BLaER1 treated with 17β-estradiol and CSF1 and Interleukin-3, amounts not matched to agents 10 nM and 100 nM (cell line): ENCODE data around the gene MAU2.

ENCODE experiments used
- H3K27ac ChIP-seq, 11 experiments: shearing (Covaris generic); formaldehyde crosslinking; 2 replicates each; pipeline ENCODE4 v1.8.1; 2022
- H3K27me3 ChIP-seq, 11 experiments: shearing (Covaris generic); formaldehyde crosslinking; 2 replicates each; pipeline ENCODE4 v1.8.1; 2022
- H3K36me3 ChIP-seq, 11 experiments: shearing (Covaris generic); formaldehyde crosslinking; 2 replicates each; pipeline ENCODE4 v1.8.1; 2022
- H3K4me1 ChIP-seq, 10 experiments: shearing (Covaris generic); formaldehyde crosslinking; 2 replicates each; pipeline ENCODE4 v1.8.1; 2022
- H3K4me2 ChIP-seq, 11 experiments: shearing (Covaris generic); formaldehyde crosslinking; 2 replicates each; pipeline ENCODE4 v1.8.1; 2022
- H3K4me3 ChIP-seq, 10 experiments: shearing (Covaris generic); formaldehyde crosslinking; 2 replicates each; pipeline ENCODE4 v1.8.1; 2022
- H3K9ac ChIP-seq, 11 experiments: shearing (Covaris generic); formaldehyde crosslinking; 2 replicates each; pipeline ENCODE4 v1.8.1; 2022
- H3K9me3 ChIP-seq, 11 experiments: shearing (Covaris generic); formaldehyde crosslinking; replicated peaks in 1 of 11; 2 replicates each; pipeline ENCODE4 v1.8.1; 2022
- H4K20me1 ChIP-seq, 11 experiments: shearing (Covaris generic); formaldehyde crosslinking; 2 replicates each; pipeline ENCODE4 v1.8.1; 2022
- Cebpa-rat ChIP-seq, 11 experiments: shearing (Covaris generic); IDR thresholded peaks; 2 replicates each; pipeline ENCODE4 v1.8.1; 2022

MAU2 gene

GRCh38 chr19:19403373-19403901, 82.8 kb downstream of the MAU2 start:
- no peaks in the 10 kb centered on the region for H3K9me3 ChIP-seq
- peak overlapping the region in 8 of 11 experiments; percentile 4 to 51 (median 16); a peak in 9 of 22 replicates for H3K9ac ChIP-seq
- peaks cover 0 to 7% (median 0%) of the 10 kb centered on the region in 11 experiments; a peak in 4 of 22 replicates for H3K36me3 ChIP-seq
- H3K4me1 ChIP-seq, result peaks cover 79 to 89% (median 82%) of the 10 kb centered on the region in 10 experiments
- no peak overlapping the region for H3K4me3 ChIP-seq
- TF ChIP-seq Cebpa-rat (IDR thresholded peaks at IDR 0.05), result no peak
- peak overlapping the region; percentile 14 to 97 (median 76); a peak in 21 of 22 replicates for H3K4me2 ChIP-seq
- peak overlapping the region in 8 of 11 experiments; percentile 9 to 54 (median 25); a peak in 10 of 22 replicates for H3K27ac ChIP-seq
- peaks cover 21 to 96% (median 85%) of the 10 kb centered on the region in 11 experiments for H4K20me1 ChIP-seq
- no peaks in the 10 kb centered on the region for H3K27me3 ChIP-seq

DNA sequence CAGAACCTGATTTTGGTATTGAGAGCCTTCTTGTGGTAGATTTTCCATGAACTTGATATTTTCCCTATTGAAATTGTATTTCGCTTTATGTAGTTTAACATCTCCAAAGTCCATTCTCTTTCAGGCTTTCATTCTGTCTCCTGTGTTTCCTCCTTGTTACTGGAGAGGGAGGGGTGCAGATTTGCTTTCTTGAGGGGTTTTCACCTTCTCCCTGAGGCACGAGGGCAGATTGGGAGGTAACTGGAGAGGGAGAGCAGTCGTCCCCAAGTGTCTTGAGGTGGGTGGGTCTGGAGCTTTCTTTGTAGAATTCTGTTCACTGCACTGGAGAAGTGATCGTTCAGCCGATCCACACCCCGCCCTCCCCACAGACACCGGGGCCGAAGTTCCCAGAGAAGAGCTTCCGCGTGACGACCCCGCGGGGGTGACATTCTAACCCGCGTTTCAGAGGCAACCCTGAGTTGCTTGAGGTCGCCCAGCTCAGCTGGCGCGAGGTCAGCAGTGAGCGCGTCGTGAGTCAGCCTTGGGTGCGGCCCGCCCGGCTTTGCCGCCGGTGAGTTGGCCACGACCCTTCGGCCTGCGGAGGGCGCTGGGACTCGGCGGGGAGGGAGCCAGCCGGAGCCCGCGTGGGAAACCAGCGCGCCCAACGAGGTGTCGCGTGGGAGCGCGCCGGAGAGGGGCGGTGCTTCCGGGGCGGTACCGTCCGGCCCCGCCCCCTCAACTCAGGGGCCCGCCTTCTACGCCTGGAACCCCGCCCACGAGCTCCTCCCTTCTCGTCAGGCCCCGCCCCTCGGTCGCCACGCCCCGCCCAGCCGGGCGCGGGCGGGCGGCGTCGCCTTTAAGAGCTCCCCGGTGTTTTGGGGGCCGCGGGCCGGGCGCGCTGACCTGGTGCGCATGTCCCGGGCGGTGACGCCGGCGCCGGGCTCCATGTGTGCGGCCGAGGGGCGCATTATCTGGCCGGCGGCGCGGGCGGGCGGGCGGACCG, 84.5 kb downstream of the MAU2 start, which contains the start of gene GATAD2A:
TSS of gene GATAD2A (plus strand) at position 797 of the 982 bp plus-strand sequence. CDS start 59,671 bp downstream, outside the sequence.
- no peak for TF ChIP-seq Cebpa-rat (IDR thresholded peaks at IDR 0.05)
- Histone ChIP-seq H4K20me1 (peaks cover 38 to 96% (median 89%) of the 10 kb centered on the region in 11 experiments), H3K9me3 (no peaks in the 10 kb centered on the region), H3K36me3 (peaks cover 0 to 12% (median 0%) of the 10 kb centered on the region in 11 experiments; a peak in 5 of 22 replicates), H3K27me3 (no peaks in the 10 kb centered on the region), H3K4me3 (peak within 1 kb of the TSS; percentile 83 to 93 (median 89)), H3K9ac (peak within 1 kb of the TSS; percentile 89 to 97 (median 93)), H3K27ac (peak within 1 kb of the TSS; percentile 83 to 96 (median 92)), H3K4me1 (peaks cover 78 to 88% (median 82%) of the 10 kb centered on the region in 10 experiments), H3K4me2 (peak within 1 kb of the TSS; percentile 82 to 99 (median 95))

DNA sequence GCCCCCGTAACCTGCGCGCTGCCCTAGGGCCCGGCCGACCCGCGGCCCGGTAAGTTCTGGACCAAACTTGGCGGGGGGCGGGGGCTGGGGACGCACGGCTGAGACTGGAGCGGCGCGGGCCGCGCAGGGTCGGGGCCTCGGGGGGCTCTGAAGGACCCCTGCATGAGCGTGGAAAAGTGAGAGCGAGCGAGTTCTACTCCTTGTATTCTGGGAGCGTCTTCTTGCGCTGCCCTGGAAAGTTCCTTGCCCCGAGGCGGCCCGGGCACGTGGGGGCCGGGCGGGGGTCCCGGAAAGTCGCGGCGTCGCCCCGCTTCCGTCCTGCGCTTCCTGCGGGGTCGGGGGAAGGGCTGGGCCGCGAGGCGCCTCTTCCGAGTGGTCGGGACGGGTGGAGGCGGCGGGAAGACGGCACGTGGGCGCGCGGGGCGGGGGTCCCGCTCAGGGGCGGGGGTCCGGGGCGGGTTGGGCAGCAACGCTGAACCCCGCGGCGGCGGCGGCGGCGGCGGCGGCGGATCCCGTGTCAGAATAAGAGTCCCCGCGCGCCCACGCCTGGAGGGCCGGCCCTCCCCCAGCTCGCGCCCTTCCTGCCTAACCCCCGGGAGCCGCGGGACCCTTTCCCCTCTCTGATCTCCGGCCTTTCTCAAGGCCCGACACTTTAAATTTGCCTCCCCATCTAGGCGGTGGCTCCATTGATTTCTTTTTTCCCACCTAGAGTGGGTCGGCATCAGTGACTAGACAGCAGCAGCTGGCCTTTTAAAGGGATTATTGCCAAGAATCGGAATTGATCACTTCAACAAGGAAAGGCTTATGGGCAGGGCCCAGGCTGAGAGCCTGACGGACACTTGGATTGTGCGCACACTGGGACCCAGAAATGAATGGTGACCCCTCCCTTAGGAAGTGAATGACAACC, 85.6 kb downstream of the MAU2 start:
- Histone ChIP-seq H4K20me1 (peaks cover 48 to 96% (median 90%) of the 10 kb centered on the region in 11 experiments), H3K27ac (peak overlapping the region; percentile 83 to 96 (median 92)), H3K9ac (peak overlapping the region; percentile 89 to 97 (median 93)), H3K36me3 (peaks cover 6 to 21% (median 10%) of the 10 kb centered on the region in 11 experiments; a peak in 17 of 22 replicates), H3K27me3 (no peaks in the 10 kb centered on the region), H3K4me1 (peaks cover 80 to 88% (median 84%) of the 10 kb centered on the region in 10 experiments), H3K4me2 (peak overlapping the region; percentile 82 to 99 (median 95)), H3K4me3 (peak overlapping the region; percentile 83 to 93 (median 89)), H3K9me3 (no peaks in the 10 kb centered on the region)
- TF ChIP-seq Cebpa-rat (IDR thresholded peaks at IDR 0.05), result no peak

- H3K4me1 ChIP-seq, result peaks cover 74 to 87% (median 80%) of the 10 kb centered on the region in 10 experiments
- H3K9me3 ChIP-seq, result no peaks in the 10 kb centered on the region
- H3K27me3 ChIP-seq, result no peaks in the 10 kb centered on the region
- peak overlapping the region; percentile 83 to 93 (median 89) for H3K4me3 ChIP-seq
- peaks cover 56 to 96% (median 90%) of the 10 kb centered on the region in 11 experiments for H4K20me1 ChIP-seq
- peak overlapping the region; percentile 7 to 96 (median 92); a peak in 20 of 22 replicates for H3K27ac ChIP-seq
- H3K36me3 ChIP-seq, result peaks cover 11 to 29% (median 17%) of the 10 kb centered on the region in 11 experiments; a peak in 19 of 22 replicates
- TF ChIP-seq Cebpa-rat (IDR thresholded peaks at IDR 0.05), result no peak
- peak overlapping the region; percentile 89 to 97 (median 93) for H3K9ac ChIP-seq
- peak overlapping the region; percentile 82 to 99 (median 95) for H3K4me2 ChIP-seq
Observed at GRCh38 chr19:19406878-19407632, 86.4 kb downstream of the MAU2 start.

DNA sequence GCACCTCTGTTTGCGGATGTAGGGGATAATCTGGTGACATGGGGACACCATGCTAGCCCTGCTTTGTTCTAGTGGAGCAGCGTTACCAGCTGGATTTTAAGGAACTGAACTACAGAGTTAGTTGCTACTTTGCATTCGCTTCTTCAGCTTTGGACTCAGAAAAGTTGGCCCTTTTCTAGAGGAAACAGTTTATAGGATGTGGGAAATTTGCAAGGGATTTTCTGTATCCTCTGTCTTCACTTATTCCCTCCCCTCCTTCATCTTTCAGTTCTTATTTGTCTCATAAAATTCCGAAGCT, 87.0 kb downstream of the MAU2 start:
- peak overlapping the region; percentile 83 to 93 (median 89); a peak in 17 of 20 replicates for H3K4me3 ChIP-seq
- no peak for TF ChIP-seq Cebpa-rat (IDR thresholded peaks at IDR 0.05)
- peak overlapping the region; percentile 82 to 99 (median 95) for H3K4me2 ChIP-seq
- H3K4me1 ChIP-seq, result peaks cover 70 to 85% (median 75%) of the 10 kb centered on the region in 10 experiments
- no peaks in the 10 kb centered on the region for H3K9me3 ChIP-seq
- H4K20me1 ChIP-seq, result peaks cover 62 to 96% (median 90%) of the 10 kb centered on the region in 11 experiments
- peak overlapping the region; percentile 89 to 97 (median 93) for H3K9ac ChIP-seq
- H3K36me3 ChIP-seq, result peaks cover 11 to 34% (median 20%) of the 10 kb centered on the region in 11 experiments; a peak in 19 of 22 replicates
- H3K27ac ChIP-seq, result peak overlapping the region; percentile 5 to 95 (median 89); a peak in 16 of 22 replicates
- H3K27me3 ChIP-seq, result no peaks in the 10 kb centered on the region
